Measurements from ENCODE around the gene DDN.

DNA sequence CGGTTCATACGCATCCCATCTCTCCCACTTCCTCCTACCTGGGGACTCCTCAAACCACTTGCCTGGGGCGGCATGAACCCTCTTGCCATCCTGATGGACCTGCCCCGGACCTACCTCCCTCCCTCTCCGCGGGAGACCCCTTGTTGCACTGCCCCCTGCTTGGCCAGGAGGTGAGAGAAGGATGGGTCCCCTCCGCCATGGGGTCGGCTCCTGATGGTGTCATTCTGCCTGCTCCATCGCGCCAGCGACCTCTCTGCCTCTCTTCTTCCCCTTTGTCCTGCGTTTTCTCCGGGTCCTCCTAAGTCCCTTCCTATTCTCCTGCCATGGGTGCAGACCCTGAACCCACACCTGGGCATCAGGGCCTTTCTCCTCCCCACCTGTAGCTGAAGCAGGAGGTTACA lies 17.4 kb downstream of the DDN start:
- TF ChIP-seq, protein P1, sequence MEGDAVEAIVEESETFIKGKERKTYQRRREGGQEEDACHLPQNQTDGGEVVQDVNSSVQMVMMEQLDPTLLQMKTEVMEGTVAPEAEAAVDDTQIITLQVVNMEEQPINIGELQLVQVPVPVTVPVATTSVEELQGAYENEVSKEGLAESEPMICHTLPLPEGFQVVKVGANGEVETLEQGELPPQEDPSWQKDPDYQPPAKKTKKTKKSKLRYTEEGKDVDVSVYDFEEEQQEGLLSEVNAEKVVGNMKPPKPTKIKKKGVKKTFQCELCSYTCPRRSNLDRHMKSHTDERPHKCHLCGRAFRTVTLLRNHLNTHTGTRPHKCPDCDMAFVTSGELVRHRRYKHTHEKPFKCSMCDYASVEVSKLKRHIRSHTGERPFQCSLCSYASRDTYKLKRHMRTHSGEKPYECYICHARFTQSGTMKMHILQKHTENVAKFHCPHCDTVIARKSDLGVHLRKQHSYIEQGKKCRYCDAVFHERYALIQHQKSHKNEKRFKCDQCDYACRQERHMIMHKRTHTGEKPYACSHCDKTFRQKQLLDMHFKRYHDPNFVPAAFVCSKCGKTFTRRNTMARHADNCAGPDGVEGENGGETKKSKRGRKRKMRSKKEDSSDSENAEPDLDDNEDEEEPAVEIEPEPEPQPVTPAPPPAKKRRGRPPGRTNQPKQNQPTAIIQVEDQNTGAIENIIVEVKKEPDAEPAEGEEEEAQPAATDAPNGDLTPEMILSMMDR (IDR thresholded peaks at IDR 0.05; ENCODE audit: low read length), result no peak
- TF ChIP-seq EZH2 (IDR thresholded peaks at IDR 0.05; ENCODE audit: borderline replicate concordance, low read length), result no peak

All from OCI-LY1 (cell line).